LNCaP clone FGC (cell line): ENCODE results near the gene CNOT6L.

ENCODE experiments used
- DNase-seq: peaks from one replicate; pipeline ENCODE4 v3.0.0-alpha.2; 2011; ENCODE audit warnings: low read depth
- H3K4me3 ChIP-seq: 2 replicates; pipeline ENCODE4 v1.5.1; 2011; ENCODE audit warnings: mild to moderate bottlenecking, low read depth, low read length, control low read depth
- TF ChIP-seq, protein P1 (sequence below): IDR thresholded peaks from 2 replicates; pipeline ENCODE4 v1.5.1; 2012; ENCODE audit warnings: mild to moderate bottlenecking; ENCODE audit not compliant: control insufficient read depth, insufficient read depth; ENCODE audit errors: extremely low read depth

The CNOT6L gene

DNA sequence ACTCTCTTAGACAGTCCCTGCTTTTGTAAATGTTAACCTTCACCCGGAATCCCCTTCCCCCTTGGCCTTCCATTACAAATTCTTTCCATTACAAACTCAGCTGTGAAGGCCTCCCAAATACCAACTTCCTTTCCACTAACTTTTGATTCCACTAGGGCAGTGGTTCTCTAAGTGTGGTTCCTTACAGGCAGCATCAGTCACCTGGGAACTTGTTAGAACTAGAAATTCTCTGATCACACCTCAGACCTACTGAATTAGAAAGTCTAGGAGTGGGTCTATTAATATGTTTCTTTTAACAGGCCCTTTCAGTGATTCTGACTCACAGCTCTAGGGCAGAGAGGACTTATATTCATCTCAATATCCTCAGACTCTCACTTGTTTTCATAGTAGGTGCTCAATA, 24.5 kb upstream of the CNOT6L start:
- DNase-seq: no peak
- no peak overlapping the region for H3K4me3 ChIP-seq
- TF ChIP-seq, protein P1, sequence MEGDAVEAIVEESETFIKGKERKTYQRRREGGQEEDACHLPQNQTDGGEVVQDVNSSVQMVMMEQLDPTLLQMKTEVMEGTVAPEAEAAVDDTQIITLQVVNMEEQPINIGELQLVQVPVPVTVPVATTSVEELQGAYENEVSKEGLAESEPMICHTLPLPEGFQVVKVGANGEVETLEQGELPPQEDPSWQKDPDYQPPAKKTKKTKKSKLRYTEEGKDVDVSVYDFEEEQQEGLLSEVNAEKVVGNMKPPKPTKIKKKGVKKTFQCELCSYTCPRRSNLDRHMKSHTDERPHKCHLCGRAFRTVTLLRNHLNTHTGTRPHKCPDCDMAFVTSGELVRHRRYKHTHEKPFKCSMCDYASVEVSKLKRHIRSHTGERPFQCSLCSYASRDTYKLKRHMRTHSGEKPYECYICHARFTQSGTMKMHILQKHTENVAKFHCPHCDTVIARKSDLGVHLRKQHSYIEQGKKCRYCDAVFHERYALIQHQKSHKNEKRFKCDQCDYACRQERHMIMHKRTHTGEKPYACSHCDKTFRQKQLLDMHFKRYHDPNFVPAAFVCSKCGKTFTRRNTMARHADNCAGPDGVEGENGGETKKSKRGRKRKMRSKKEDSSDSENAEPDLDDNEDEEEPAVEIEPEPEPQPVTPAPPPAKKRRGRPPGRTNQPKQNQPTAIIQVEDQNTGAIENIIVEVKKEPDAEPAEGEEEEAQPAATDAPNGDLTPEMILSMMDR: no peak

DNA sequence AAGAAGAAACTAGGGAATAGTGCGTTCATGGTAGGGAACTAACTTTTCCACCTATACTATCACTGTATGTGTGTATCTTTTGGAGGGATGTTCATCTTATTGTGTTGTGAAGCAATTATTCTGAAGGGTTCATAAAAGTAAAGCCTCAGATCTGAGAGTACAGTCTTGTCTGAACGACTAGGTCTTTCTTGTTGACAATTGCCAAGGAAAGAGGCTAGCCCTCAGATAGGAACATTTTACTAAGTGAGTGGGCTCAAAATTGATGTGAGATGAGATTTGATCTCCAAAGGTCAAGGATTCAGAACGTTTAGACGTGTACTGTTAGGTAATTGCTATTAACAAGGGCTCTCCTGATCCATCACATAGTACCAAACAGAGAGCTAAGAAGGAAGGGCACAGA, 15.2 kb upstream of the CNOT6L start:
- DNase-seq: no peak
- H3K4me3 ChIP-seq: no peak overlapping the region
- TF ChIP-seq, protein P1: no peak

DNA sequence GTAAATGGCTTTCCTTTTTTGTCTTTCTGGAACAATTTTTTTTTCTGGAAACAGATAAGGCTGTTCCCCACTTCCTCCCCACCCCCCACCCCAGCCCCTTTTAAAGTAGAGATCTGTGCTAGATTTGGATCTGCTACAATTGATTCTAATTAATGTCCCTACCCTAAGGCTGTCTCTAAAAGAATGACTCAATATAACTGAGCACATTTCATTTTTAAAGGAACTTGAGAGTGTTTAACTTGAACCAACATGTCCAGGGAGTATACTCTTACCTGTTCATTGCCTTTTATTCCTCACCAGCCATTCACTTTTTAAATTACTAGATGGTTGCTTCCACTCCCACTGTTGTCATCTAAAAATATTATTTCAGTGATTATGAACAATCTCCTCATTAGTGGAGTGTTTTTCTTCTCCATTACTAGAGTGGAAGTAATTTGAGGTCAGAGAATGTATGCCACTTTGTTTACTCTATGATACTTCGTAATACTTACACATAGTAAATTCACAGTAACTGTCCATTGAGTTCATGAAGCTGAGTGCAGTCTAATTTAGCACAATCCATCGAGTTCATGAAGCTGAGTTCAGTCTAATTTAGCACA, 14.1 kb upstream of the CNOT6L start:
- no peak overlapping the region for H3K4me3 ChIP-seq
- no peak for DNase-seq
- TF ChIP-seq, protein P1: no peak

DNA sequence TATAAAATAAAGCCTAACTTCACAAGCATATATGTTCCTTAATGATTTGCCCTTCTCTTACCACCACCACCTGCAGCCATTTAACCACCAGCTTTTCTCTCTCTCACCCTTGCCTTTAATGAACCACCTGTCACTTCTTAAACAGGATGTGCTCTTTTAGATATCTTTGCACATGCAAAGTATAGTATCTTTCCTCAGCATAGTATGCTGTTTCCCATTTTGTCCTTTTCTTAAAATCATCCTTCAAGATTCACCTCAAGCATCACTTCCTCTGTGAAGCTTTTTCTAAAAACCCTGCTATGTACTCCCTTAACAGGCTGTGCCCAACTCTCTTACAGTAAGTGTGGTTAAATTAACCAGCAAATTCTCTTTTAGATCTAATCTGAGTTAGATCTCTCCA, 8.2 kb upstream of the CNOT6L start:
- H3K4me3 ChIP-seq: no peak overlapping the region
- TF ChIP-seq, protein P1: no peak
- DNase-seq: no peak

DNA sequence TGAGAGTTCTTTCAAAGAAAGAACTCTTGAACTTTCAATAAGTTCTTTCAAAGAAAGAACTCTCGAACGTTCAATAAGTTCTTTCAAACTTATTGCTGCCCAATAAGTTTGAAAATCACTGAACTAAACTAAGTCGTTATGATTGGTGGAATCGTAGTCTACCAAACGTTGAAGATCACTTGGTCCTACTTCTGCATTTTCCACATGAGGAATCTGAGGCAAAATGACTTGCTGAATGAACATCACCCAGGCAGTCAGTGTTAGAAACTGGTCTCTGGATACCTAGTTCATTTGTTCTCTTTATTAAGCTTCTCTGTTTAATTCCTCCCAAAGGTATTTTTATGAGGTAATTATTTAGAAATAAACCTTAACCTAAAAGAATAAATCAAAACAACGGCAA, 7.1 kb upstream of the CNOT6L start:
- H3K4me3 ChIP-seq: no peak overlapping the region
- TF ChIP-seq, protein P1: no peak
- no peak for DNase-seq

DNA sequence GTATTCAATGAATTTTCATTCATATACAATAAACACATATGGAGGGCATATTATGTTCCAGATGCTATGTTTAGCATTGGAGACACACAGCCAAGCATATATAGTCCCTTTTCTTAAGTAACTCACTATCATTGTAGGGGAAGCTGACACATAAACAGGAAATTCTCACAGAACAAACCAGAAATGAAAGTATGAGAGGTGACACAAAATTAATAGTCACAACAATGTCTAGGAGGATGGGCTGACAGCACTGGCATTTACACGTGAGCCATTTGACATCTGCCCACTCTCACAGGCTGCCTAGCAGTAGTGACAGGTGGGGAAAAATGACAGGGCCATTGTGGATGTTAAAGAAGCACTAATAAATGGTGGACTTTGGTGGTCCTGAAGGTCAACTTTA, 2.6 kb upstream of the CNOT6L start:
- TF ChIP-seq, protein P1: no peak
- H3K4me3 ChIP-seq: no peak overlapping the region
- DNase-seq: no peak
